Ishikawa (cell line): ENCODE data around the gene ACVR1.

Experiments
- CEBPB ChIP-seq: IDR thresholded peaks from 2 replicates; pipeline ENCODE4 v1.6.1; 2012
- CREB1 ChIP-seq: IDR thresholded peaks from 2 replicates; pipeline ENCODE4 v1.6.1; 2012; ENCODE audit warnings: low read depth
- EGR1 ChIP-seq: IDR thresholded peaks from 2 replicates; pipeline ENCODE4 v1.6.1; 2012
- EP300 ChIP-seq: IDR thresholded peaks from 2 replicates; pipeline ENCODE4 v1.6.1; 2012; ENCODE audit warnings: borderline replicate concordance
- FOXM1 ChIP-seq: IDR thresholded peaks from 2 replicates; pipeline ENCODE4 v1.6.1; 2012; ENCODE audit warnings: low read depth, borderline replicate concordance
- MAX ChIP-seq: IDR thresholded peaks from 2 replicates; pipeline ENCODE4 v1.6.1; 2012
- NFIC ChIP-seq: IDR thresholded peaks from 2 replicates; pipeline ENCODE4 v1.6.1; 2012
- RAD21 ChIP-seq: IDR thresholded peaks from 2 replicates; pipeline ENCODE4 v1.6.1; 2012; ENCODE audit warnings: low read depth
- REST ChIP-seq: IDR thresholded peaks from 2 replicates; pipeline ENCODE4 v1.6.1; 2012; ENCODE audit warnings: low read depth, mild to moderate bottlenecking
- TAF1 ChIP-seq: IDR thresholded peaks from 2 replicates; pipeline ENCODE4 v1.6.1; 2012; ENCODE audit warnings: low read depth, mild to moderate bottlenecking
- TCF12 ChIP-seq: IDR thresholded peaks from 2 replicates; pipeline ENCODE4 v1.6.1; 2012; ENCODE audit warnings: low read depth
- TEAD4 ChIP-seq: IDR thresholded peaks from 2 replicates; pipeline ENCODE4 v1.6.1; 2012
- USF1 ChIP-seq: IDR thresholded peaks from 2 replicates; pipeline ENCODE4 v1.6.1; 2012
- YY1 ChIP-seq: IDR thresholded peaks from 2 replicates; pipeline ENCODE4 v1.6.1; 2012; ENCODE audit warnings: low read depth
- ZBTB7A ChIP-seq: IDR thresholded peaks from 2 replicates; pipeline ENCODE4 v1.6.1; 2012; ENCODE audit warnings: low read depth

ACVR1 gene

GRCh38 chr2:157836531-157836930, 39.6 kb downstream of the ACVR1 start:
- TF ChIP-seq TCF12 = no peak
- TF ChIP-seq YY1 = no peak
- no peak for TF ChIP-seq TAF1
- TF ChIP-seq REST = no peak
- no peak for TF ChIP-seq CEBPB
- no peak for TF ChIP-seq EP300
- no peak for TF ChIP-seq EGR1
- no peak for TF ChIP-seq RAD21
- TF ChIP-seq ZBTB7A = no peak
- no peak for TF ChIP-seq MAX
- no peak for TF ChIP-seq USF1
- no peak for TF ChIP-seq TEAD4
- no peak for TF ChIP-seq FOXM1
- no peak for TF ChIP-seq NFIC
- TF ChIP-seq CREB1 = no peak

- no peak for TF ChIP-seq FOXM1
- no peak for TF ChIP-seq TAF1
Measured at GRCh38 chr2:157835425-157835824, 40.7 kb downstream of the ACVR1 start.

- TF ChIP-seq YY1 = no peak
- TF ChIP-seq USF1 = no peak
- no peak for TF ChIP-seq RAD21
- TF ChIP-seq TEAD4 = no peak
Measured at GRCh38 chr2:157835006-157835405, 41.1 kb downstream of the ACVR1 start.

- no peak for TF ChIP-seq MAX
- no peak for TF ChIP-seq TCF12
- TF ChIP-seq NFIC = no peak
- TF ChIP-seq EP300 = no peak
- no peak for TF ChIP-seq REST
- TF ChIP-seq ZBTB7A = no peak
- TF ChIP-seq CEBPB = no peak
- no peak for TF ChIP-seq CREB1
- TF ChIP-seq RAD21 = no peak
- no peak for TF ChIP-seq YY1
- TF ChIP-seq EGR1 = no peak
- TF ChIP-seq USF1 = no peak
- no peak for TF ChIP-seq FOXM1
- no peak for TF ChIP-seq TEAD4
- no peak for TF ChIP-seq TAF1
Measured at GRCh38 chr2:157833721-157834120, 42.4 kb downstream of the ACVR1 start.

- no peak for TF ChIP-seq NFIC
- no peak for TF ChIP-seq USF1
- no peak for TF ChIP-seq CREB1
- no peak for TF ChIP-seq FOXM1
- TF ChIP-seq EGR1 = no peak
- no peak for TF ChIP-seq CEBPB
- no peak for TF ChIP-seq ZBTB7A
- TF ChIP-seq YY1 = no peak
- no peak for TF ChIP-seq REST
- TF ChIP-seq EP300 = no peak
- no peak for TF ChIP-seq MAX
Measured at GRCh38 chr2:157831573-157832315, 44.4 kb downstream of the ACVR1 start.
